Activated B cell treated with CpG ODN at 0.5 μM for 24 hours (primary cell): Measurements from ENCODE around the gene DUSP5. TPM values are rescaled to one million over a fixed set of nuclear protein-coding genes. Genes with fewer than 3 reads are reported as not detected.

ENCODE experiments used
- ATAC-seq: fragments of 200-7000 bp; cut with Tn5 transposase; one replicate; pipeline ENCODE4 v1.10.0; 2021; ENCODE audit warnings: low read depth, mild to moderate bottlenecking, moderate library complexity
- CTCF ChIA-PET: fragments of 350-600 bp; sonication (Branson Sonifier 250); formaldehyde crosslinking; loops from one replicate; lab custom pipeline; 2021; ENCODE audit warnings: antibody characterized with exemption; lab: Charles Lee
- POLR2A ChIA-PET: fragments of 350-600 bp; sonication (Branson Sonifier 250); formaldehyde crosslinking; loops from one replicate; lab custom pipeline; 2021; ENCODE audit warnings: antibody characterized with exemption; lab: Charles Lee
- DNase-seq: peaks from one replicate; pipeline ENCODE4 v3.0.0; 2022
- H3K27ac Mint-ChIP-seq: one replicate; pipeline ENCODE4 v1.8.0; 2020; ENCODE audit warnings: mixed read lengths
- H3K27me3 Mint-ChIP-seq: one replicate; pipeline ENCODE4 v1.8.0; 2021; ENCODE audit warnings: mixed read lengths
- H3K36me3 Mint-ChIP-seq: one replicate; pipeline ENCODE4 v1.8.0; 2021; ENCODE audit warnings: low read depth, mixed read lengths
- H3K4me1 Mint-ChIP-seq: one replicate; pipeline ENCODE4 v1.8.0; 2021; ENCODE audit warnings: mixed read lengths
- H3K4me3 Mint-ChIP-seq: one replicate; pipeline ENCODE4 v1.8.0; 2020; ENCODE audit warnings: mild to moderate bottlenecking, mixed read lengths
- H3K9me3 Mint-ChIP-seq: one replicate; pipeline ENCODE4 v1.8.0; 2020; ENCODE audit warnings: mixed read lengths
- CTCF ChIP-seq: fragments of 200-600 bp; IDR thresholded peaks from one replicate; pipeline ENCODE4 v1.8.0; 2022; ENCODE audit warnings: antibody characterized with exemption, mild to moderate bottlenecking
- intact Hi-C: fragments of 100-400 bp; cut with micrococcal nuclease; formaldehyde crosslinking; loops from one replicate; pipeline ENCODE4 v1.15.1; 2024
- total RNA-seq: library from RNA; stranded (reverse); gene quantifications from 2 replicates; pipeline ENCODE4 v1.2.3, GENCODE V29; 2022

DUSP5 gene
- total RNA-seq, 1 donor from 2014 or later = 26.1 TPM

DNA sequence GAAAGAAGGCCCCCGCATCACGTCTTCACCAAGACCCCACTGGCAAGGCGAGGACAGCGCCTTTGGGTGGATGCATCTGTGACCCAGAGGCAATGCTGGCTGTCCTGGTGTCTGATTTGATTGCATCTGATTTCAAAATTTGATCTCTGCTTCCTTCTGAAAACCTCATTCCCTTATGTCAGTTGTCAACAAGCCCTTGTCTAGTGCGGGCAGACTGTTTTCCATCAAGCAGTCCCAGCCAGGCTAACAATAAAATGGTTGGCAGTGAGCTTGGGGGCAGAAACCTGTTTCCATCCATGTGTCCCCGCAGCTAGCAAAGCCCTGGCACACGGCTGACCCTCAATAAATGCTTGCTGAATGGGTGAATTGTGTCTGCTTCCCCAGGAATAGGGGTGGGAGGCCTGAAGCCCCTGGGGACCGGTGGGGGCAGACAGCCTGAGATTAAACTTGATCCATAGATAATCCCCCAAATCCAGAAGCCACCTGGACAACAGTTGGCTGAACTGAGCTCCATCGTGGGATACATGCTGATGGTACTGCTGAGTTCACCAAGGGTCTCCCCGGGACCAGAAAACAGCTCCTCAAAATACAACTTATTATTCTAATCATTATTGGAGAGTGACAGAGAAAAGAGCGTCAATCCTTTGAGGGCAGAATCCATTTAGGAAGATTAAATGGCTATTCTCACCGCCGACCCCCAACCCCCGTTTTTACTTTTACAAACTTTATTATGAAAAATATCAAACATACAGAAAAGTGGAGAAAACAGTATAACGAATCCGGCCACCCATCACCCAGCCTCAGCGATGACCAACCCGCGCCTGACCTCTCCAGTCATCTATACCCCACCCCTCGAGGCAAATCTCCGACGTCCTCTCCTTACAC lies 912 bp upstream of the DUSP5 start:
- POLR2A ChIA-PET = interaction anchor here (0.6 to 9.7 kb wide), 10 partner anchors 8 to 191 kb away, joined by 3 to 231 read pairs (median 4); partner anchors contain the start of gene SMNDC1
- H3K4me1 Mint-ChIP-seq = peaks cover 65% of the 10 kb centered on the region
- CTCF ChIA-PET = no interaction called here
- DNase-seq = no peak
- H3K27me3 Mint-ChIP-seq = peaks cover 3% of the 10 kb centered on the region
- intact Hi-C loops = loop anchor here (1.0 to 2.0 kb wide), 10 partner anchors 38 to 489 kb away; partner anchors contain the start of genes ADD3, BBIP1 and SHOC2
- H3K9me3 Mint-ChIP-seq = no peaks in the 10 kb centered on the region
- peaks cover 13% of the 10 kb centered on the region for H3K36me3 Mint-ChIP-seq
- ATAC-seq = no peak
- TF ChIP-seq CTCF = no peak
- peak overlapping the region; percentile 88 for H3K4me3 Mint-ChIP-seq
- peak overlapping the region; percentile 77 for H3K27ac Mint-ChIP-seq

DNA sequence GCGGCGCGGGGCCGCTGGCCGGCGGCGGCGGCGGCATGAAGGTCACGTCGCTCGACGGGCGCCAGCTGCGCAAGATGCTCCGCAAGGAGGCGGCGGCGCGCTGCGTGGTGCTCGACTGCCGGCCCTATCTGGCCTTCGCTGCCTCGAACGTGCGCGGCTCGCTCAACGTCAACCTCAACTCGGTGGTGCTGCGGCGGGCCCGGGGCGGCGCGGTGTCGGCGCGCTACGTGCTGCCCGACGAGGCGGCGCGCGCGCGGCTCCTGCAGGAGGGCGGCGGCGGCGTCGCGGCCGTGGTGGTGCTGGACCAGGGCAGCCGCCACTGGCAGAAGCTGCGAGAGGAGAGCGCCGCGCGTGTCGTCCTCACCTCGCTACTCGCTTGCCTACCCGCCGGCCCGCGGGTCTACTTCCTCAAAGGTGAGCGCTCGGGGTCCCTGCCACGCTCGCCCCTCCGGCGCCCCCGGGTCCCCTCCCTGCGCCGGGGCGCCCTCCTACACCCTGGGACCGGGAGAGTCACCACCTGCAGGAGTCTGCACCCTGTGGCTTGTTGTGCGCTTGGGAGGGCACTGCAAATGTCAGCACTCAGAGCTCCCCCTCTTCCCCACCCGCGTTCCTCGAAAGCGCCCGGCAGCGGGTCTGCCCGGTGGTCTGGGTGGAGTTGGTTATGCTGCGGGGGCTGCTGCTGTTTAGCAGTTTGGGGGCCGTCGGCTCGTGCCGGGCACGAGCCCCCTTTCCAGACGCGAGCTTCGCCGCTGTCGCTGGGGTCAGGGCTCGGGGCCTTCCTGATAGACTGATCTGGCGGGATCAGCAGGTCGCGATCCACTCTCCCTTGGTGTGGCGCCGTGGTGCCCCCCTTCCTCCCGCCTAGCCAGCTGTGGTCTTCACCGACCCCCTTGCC lies 627 bp downstream of the DUSP5 start:
- H3K36me3 Mint-ChIP-seq = peaks cover 16% of the 10 kb centered on the region
- H3K4me1 Mint-ChIP-seq = peaks cover 67% of the 10 kb centered on the region
- no peak for TF ChIP-seq CTCF
- peak overlapping the region; percentile 56 for H3K27ac Mint-ChIP-seq
- peak overlapping the region; percentile 90 for H3K4me3 Mint-ChIP-seq
- H3K27me3 Mint-ChIP-seq = peaks cover 3% of the 10 kb centered on the region
- no peaks in the 10 kb centered on the region for H3K9me3 Mint-ChIP-seq
- intact Hi-C loops = no loop called here
- peak; percentile 57 for DNase-seq
- ATAC-seq = peak; percentile 29
- POLR2A ChIA-PET = interaction anchor here (0.7 to 9.7 kb wide), 17 partner anchors 10 to 193 kb away, joined by 3 to 231 read pairs (median 5); partner anchors contain the start of gene SMNDC1
- CTCF ChIA-PET = interaction anchor here (1.0 to 4.3 kb wide), 13 partner anchors 37 to 193 kb away, joined by 3 to 39 read pairs (median 5); partner anchors contain the start of gene SMNDC1

DNA sequence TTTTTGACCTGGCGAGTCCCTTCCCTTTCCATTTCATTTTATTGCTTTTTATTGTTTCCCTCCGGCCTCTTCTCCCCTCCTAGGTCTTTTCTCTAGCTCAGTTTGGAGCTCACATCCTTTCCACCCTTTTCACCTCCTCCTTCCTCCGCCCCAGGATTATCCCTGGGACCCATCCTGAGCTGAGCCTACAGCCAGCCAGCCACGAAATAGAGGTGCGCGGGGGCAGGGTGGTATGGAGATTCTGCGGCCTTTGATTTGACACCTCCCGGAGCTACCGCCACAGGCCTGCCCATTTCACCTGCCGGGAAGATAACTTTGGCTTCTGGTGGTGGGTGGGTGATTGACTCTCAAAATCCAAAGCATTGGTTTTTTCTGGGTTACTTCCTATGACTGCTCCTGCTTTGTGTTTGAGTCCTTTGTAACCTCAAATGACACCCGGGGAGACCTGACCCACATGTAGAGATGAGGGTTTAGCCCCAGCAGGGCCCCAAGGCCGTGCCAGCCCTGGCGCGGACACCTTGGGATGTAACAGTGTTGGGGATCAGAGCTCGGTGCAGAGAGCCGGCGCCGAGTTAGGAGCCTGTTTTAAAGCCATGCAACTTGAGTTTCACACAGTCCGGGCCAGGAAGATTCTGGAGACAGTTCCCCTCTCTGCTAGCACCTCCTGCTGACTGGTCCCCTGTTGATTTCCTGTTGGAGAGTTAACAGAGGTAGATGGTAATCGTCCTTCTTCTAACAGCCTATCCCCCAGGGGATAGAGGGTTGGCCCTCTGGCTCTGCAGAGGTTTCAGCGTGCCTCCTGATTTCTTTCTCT lies 1.5 kb downstream of the DUSP5 start:
- ChIA-PET CTCF (interaction anchor here (1.0 to 4.3 kb wide), 13 partner anchors 36 to 194 kb away, joined by 3 to 39 read pairs (median 5); partner anchors contain the start of gene SMNDC1), POLR2A (interaction anchor here (0.6 to 9.7 kb wide), 17 partner anchors 9 to 194 kb away, joined by 3 to 231 read pairs (median 5); partner anchors contain the start of gene SMNDC1)
- DNase-seq (no peak), ATAC-seq (no peak)
- peaks cover 3% of the 10 kb centered on the region for H3K27me3 Mint-ChIP-seq
- no peaks in the 10 kb centered on the region for H3K9me3 Mint-ChIP-seq
- intact Hi-C loops = loop anchor here (1.0 kb wide), 1 partner anchor 188 kb away; no protein-coding TSS in a partner anchor
- H3K27ac Mint-ChIP-seq = peak overlapping the region; percentile 43
- H3K4me3 Mint-ChIP-seq = peak overlapping the region; percentile 90
- TF ChIP-seq CTCF = no peak
- H3K4me1 Mint-ChIP-seq = peaks cover 73% of the 10 kb centered on the region
- peaks cover 25% of the 10 kb centered on the region for H3K36me3 Mint-ChIP-seq

GRCh38 chr10:110499796-110500514 lies 2.2 kb downstream of the DUSP5 start:
- ChIA-PET CTCF (interaction anchor here (1.3 to 4.3 kb wide), 5 partner anchors 45 to 189 kb away, joined by 3 to 39 read pairs (median 5); no protein-coding TSS in a partner anchor), POLR2A (interaction anchor here (0.5 to 9.7 kb wide), 9 partner anchors 8 to 177 kb away, joined by 3 to 231 read pairs (median 3); no protein-coding TSS in a partner anchor)
- Mint-ChIP-seq H3K27ac (peak overlapping the region; percentile 43), H3K4me1 (peaks cover 80% of the 10 kb centered on the region), H3K27me3 (peaks cover 3% of the 10 kb centered on the region), H3K36me3 (peaks cover 30% of the 10 kb centered on the region), H3K4me3 (peak overlapping the region; percentile 90), H3K9me3 (no peaks in the 10 kb centered on the region)
- no peak for TF ChIP-seq CTCF
- no peak for ATAC-seq
- DNase-seq = no peak
- intact Hi-C loops = loop anchor here (1.0 to 5.0 kb wide), 3 partner anchors 189 to 578 kb away; partner anchors contain the start of genes MXI1 and XPNPEP1
